Aorta (tissue), 5 donors: ENCODE data around the gene RBM44. TPM values are rescaled to one million over a fixed set of nuclear protein-coding genes. Genes with fewer than 3 reads are reported as not detected.
A peak's percentile ranks its signal among the peaks of the same experiment; 100 is the strongest.

Experiments used
- ATAC-seq: fragments of 200-7000 bp; cut with Tn5 transposase; one replicate; pipeline ENCODE4 v1.9.1; 2022; ENCODE audit warnings: moderate library complexity; ENCODE audit not compliant: low FRiP score
- DNase-seq, 2 donors: peaks; one replicate each; pipeline ENCODE4 v3.0.0-alpha.2; 2020
- H3K27ac ChIP-seq, 2 donors: one replicate each; pipeline ENCODE4 v1.5.1; 2013; ENCODE audit warnings: low read length in 2 of 2, mild to moderate bottlenecking in 2 of 2, moderate library complexity in 2 of 2, control low read depth in 1 of 2, inconsistent platforms in 1 of 2, low read depth in 1 of 2
- H3K27me3 ChIP-seq, 2 donors: one replicate each; pipeline ENCODE4 v1.6.1; 2013; ENCODE audit warnings: control low read depth in 1 of 2, low read length in 1 of 2, mild to moderate bottlenecking in 1 of 2, moderate library complexity in 1 of 2; ENCODE audit not compliant: insufficient read depth in 2 of 2, control insufficient read depth in 1 of 2
- H3K36me3 ChIP-seq, 2 donors: one replicate each; pipeline ENCODE4 v1.6.1; 2013; ENCODE audit warnings: control low read depth in 1 of 2, low read length in 1 of 2, mild to moderate bottlenecking in 1 of 2; ENCODE audit not compliant: insufficient read depth in 2 of 2, control insufficient read depth in 1 of 2
- H3K4me1 ChIP-seq, 2 donors: one replicate each; pipeline ENCODE4 v1.6.1; 2013; ENCODE audit warnings: low read length in 2 of 2, control low read depth in 1 of 2, mild to moderate bottlenecking in 1 of 2, moderate library complexity in 1 of 2; ENCODE audit not compliant: insufficient read depth in 2 of 2, control insufficient read depth in 1 of 2
- H3K4me3 ChIP-seq, 2 donors: one replicate each; pipeline ENCODE4 v1.5.1; 2013; ENCODE audit warnings: low read length in 2 of 2, control low read depth in 1 of 2, mild to moderate bottlenecking in 1 of 2
- H3K9me3 ChIP-seq: one replicate; pipeline ENCODE4 v1.6.1; 2013; ENCODE audit warnings: mild to moderate bottlenecking, low read length; ENCODE audit not compliant: control insufficient read depth
- WGBS, 2 donors: extraction: QIAGEN DNeasy Blood & Tissue Kit; methylation state at CpG; one replicate each; pipeline ENCODE4 v1.1.7; 2013; 5-methylcytosine and 5-hydroxymethylcytosine counted together
- intact Hi-C, 2 donors: fragments of 100-400 bp; cut with DNase I; formaldehyde crosslinking; loops; one replicate each; pipeline versions ENCODE4 v1.14.2 to v1.15.0; 2022
- polyA plus RNA-seq, 2 donors: library from polyadenylated mRNA; stranded (reverse); fragments of 200-250 nt; gene quantifications; one replicate each; pipeline ENCODE4 v1.2.3, GENCODE V29; 2013
- total RNA-seq, 2 donors: library from RNA; stranded (reverse); fragmentation: NEBNext Ultra II Directional; extraction: Animal tissue kit (Norgen Biotek cat#: 25700); gene quantifications; one replicate each; pipeline ENCODE4 v1.2.1, GENCODE V29; 2021
- donor health status: healthy with polysubstance abuse.
- donor health status: Bipolar disorder and iron deficiency.
- donor health status: DM: no; HTN: no; CAD: no.
- donor health status: DM: no; HTN: no; CAD: no.
- donor health status: DM: yes; HTN: yes; CAD: no.

The RBM44 gene
- total and polyA plus RNA-seq, 4 donors, result 1.4 to 3.2 (median 2.5) TPM; not detected in 1

- Histone ChIP-seq H3K4me3 (no peak overlapping the region), H3K27ac (no peak overlapping the region), H3K4me1 (peaks cover 0 to 3% of the 10 kb centered on the region in 2 donors), H3K27me3 (no peaks in the 10 kb centered on the region), H3K36me3 (no peaks in the 10 kb centered on the region), H3K9me3 (no peaks in the 10 kb centered on the region)
- 45 to 47% methylated on average over 8 of the region's 8 CpGs for WGBS, 2 donors
- no peak for DNase-seq
- intact Hi-C loops, result loop anchor here (1.0 to 10.0 kb wide), 7 partner anchors 67 to 406 kb away; partner anchors contain the start of genes KLHL30 (in 1 of the 2), SCLY (in 1 of the 2) and UBE2F (in 1 of the 2)
- no peak for ATAC-seq
Observed at GRCh38 chr2:237857791-237858190, 59.2 kb downstream of the RBM44 start.

DNA sequence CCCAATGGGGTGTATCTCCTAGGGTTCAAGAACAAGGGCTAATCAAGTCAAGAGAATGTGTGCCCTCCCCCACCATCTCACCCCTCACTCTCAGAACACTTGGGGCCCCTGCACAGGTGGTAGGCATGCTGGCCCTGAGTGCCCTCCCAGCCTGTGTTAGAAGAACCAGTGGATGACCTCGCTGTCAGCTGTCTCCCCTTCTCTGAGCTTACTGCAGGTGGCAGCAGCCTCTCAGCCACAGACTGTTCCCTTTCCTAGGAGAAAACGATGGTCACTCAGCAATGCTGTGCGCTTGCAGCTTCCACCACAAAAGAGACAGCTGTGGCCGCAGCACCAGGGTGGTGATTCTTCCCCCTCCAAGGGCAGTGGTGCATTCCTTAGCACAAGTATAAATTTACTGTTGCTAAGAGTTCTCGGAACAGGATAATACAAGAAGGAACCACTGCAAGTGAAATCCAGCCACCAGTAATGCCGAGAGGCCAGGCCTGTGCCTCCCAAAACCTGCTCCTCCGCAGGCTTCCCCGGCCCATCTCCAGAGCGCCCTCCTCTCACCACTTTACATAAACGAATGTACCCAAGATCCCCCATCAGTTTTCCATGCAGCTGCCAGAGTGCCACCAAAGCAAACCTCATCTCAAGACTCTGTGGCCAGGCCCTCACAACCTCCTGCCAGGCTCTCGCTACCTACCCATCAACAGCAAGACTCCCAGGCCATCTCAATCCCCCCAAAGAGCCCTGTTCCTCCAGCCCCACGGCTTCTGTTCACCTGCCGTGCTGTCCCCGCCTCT, 59.9 kb downstream of the RBM44 start:
- H3K27ac ChIP-seq, result peak overlapping the region in 1 of 2 donors; percentile 72
- intact Hi-C loops, result loop anchor here (1.0 to 10.0 kb wide), 7 partner anchors 66 to 405 kb away; partner anchors contain the start of genes KLHL30 (in 1 of the 2), SCLY (in 1 of the 2) and UBE2F (in 1 of the 2)

GRCh38 chr2:237859082-237859433, 60.5 kb downstream of the RBM44 start:
- Histone ChIP-seq H3K4me3 (peak overlapping the region; percentile 79 to 99), H3K27ac (peak overlapping the region in 1 of 2 donors; percentile 72), H3K4me1 (peaks cover 0 to 3% of the 10 kb centered on the region in 2 donors), H3K36me3 (no peaks in the 10 kb centered on the region), H3K9me3 (no peaks in the 10 kb centered on the region), H3K27me3 (no peaks in the 10 kb centered on the region)
- no peak for DNase-seq
- no peak for ATAC-seq
- WGBS, 2 donors, result 45 to 46% methylated on average over 15 of the region's 15 CpGs
- intact Hi-C loops, result loop anchor here (2.0 to 10.0 kb wide), 5 partner anchors 108 to 404 kb away; partner anchors contain the start of genes KLHL30 (in 1 of the 2), SCLY (in 1 of the 2) and UBE2F (in 1 of the 2)

More for the DNA sequence above, 59.9 kb downstream of the RBM44 start:
- Histone ChIP-seq H3K36me3 (no peaks in the 10 kb centered on the region), H3K4me3 (no peak overlapping the region), H3K9me3 (no peaks in the 10 kb centered on the region), H3K4me1 (peaks cover 0 to 3% of the 10 kb centered on the region in 2 donors), H3K27me3 (no peaks in the 10 kb centered on the region)
- peak; percentile 81 to 87 for DNase-seq
- ATAC-seq, result peak; percentile 83
- 27 to 38% methylated on average over 14 of the region's 14 CpGs for WGBS, 2 donors

GRCh38 chr2:237859533-237860272, 61.1 kb downstream of the RBM44 start, which contains the start of gene RAMP1:
TSS of gene RAMP1 (plus strand) at chr2:237859623. CDS start at chr2:237859676, 53 bp downstream.
- Histone ChIP-seq H3K9me3 (no peaks in the 10 kb centered on the region), H3K4me3 (peak within 1 kb of the TSS; percentile 79 to 99), H3K4me1 (peaks cover 0 to 3% of the 10 kb centered on the region in 2 donors), H3K27ac (peak within 1 kb of the TSS; percentile 72 to 91), H3K27me3 (no peaks in the 10 kb centered on the region), H3K36me3 (no peaks in the 10 kb centered on the region)
- intact Hi-C loops, result loop anchor here (2.0 to 10.0 kb wide), 6 partner anchors 38 to 403 kb away; partner anchors contain the start of genes KLHL30 (in 1 of the 2), SCLY (in 1 of the 2) and UBE2F (in 1 of the 2)
- DNase-seq, result peak in 1 of 2 donors; percentile 79
- peak; percentile 53 for ATAC-seq
- whole genome bisulfite sequencing, 2 donors, result 0 to 1% methylated on average over 53 to 79 of the region's 79 CpGs

- DNase-seq (peak in 1 of 2 donors; percentile 74), ATAC-seq (no peak)
- Histone ChIP-seq H3K27ac (peak overlapping the region; percentile 72 to 91), H3K4me3 (peak overlapping the region; percentile 79 to 99), H3K27me3 (no peaks in the 10 kb centered on the region), H3K4me1 (peaks cover 2 to 3% of the 10 kb centered on the region in 2 donors), H3K9me3 (no peaks in the 10 kb centered on the region), H3K36me3 (no peaks in the 10 kb centered on the region)
- intact Hi-C loops, result loop anchor here in 1 of 2 donors (5.0 kb wide), 1 partner anchor 37 kb away; no protein-coding TSS in a partner anchor
- 10 to 24% methylated on average over 22 of the region's 22 CpGs for WGBS, 2 donors
Observed at GRCh38 chr2:237860273-237860935, 61.8 kb downstream of the RBM44 start.

- no peaks in the 10 kb centered on the region for H3K9me3 ChIP-seq
- H3K4me3 ChIP-seq, result no peak overlapping the region
- H3K36me3 ChIP-seq, result no peaks in the 10 kb centered on the region
- DNase-seq (peak in 1 of 2 donors; percentile 14), ATAC-seq (no peak)
- intact Hi-C loops, result loop anchor here in 1 of 2 donors (5.0 kb wide), 1 partner anchor 35 kb away; no protein-coding TSS in a partner anchor
- peak overlapping the region in 1 of 2 donors; percentile 99 for H3K27ac ChIP-seq
- peaks cover 2 to 3% of the 10 kb centered on the region in 2 donors for H3K4me1 ChIP-seq
- no peaks in the 10 kb centered on the region for H3K27me3 ChIP-seq
- WGBS, 2 donors, result 64 to 74% methylated on average over 11 of the region's 11 CpGs
Observed at GRCh38 chr2:237861875-237862527, 63.4 kb downstream of the RBM44 start.

DNA sequence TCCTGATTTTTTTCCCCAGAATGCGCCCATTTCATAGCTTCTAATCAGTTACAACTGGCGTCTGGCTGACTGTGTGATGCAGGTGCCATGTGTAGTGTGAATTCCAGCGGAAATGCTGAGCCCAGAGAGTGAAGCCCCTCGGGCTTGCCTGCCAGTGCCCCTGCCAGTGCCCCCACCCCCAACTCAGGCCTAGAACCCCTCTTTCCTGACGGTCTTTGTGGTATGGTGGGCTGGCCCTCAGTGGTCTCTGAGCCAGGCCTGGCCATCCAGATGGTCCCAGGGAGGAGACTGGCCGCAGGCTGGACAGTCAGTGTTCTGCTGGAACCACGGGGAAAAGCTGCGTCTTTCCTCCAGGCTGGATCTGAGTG, 63.9 kb downstream of the RBM44 start:
- WGBS, 2 donors, result 89 to 99% methylated on average over 8 of the region's 8 CpGs
- Histone ChIP-seq H3K4me1 (peaks cover 2 to 3% of the 10 kb centered on the region in 2 donors), H3K9me3 (no peaks in the 10 kb centered on the region), H3K4me3 (no peak overlapping the region), H3K36me3 (peaks cover 0 to 2% of the 10 kb centered on the region in 2 donors), H3K27me3 (no peaks in the 10 kb centered on the region), H3K27ac (peak overlapping the region in 1 of 2 donors; percentile 99)
- intact Hi-C loops, result loop anchor here in 1 of 2 donors (5.0 kb wide), 1 partner anchor 35 kb away; no protein-coding TSS in a partner anchor
- peak in 1 of 2 donors; percentile 61 for DNase-seq
- ATAC-seq, result no peak
